Measurements from ENCODE around the gene CPNE4.

Gene CPNE4

GRCh38 chr3:131786386-131786785 is 248.4 kb downstream of the CPNE4 start:
- no peak for DNase-seq
- in situ Hi-C loops (cut with MboI; ENCODE audit: low pct_unique_long_range_greater_than_20kb, low sequenced_read_pairs): loop anchor here (25.0 kb wide), 1 partner anchor 226 kb away; no protein-coding TSS in a partner anchor

DNA sequence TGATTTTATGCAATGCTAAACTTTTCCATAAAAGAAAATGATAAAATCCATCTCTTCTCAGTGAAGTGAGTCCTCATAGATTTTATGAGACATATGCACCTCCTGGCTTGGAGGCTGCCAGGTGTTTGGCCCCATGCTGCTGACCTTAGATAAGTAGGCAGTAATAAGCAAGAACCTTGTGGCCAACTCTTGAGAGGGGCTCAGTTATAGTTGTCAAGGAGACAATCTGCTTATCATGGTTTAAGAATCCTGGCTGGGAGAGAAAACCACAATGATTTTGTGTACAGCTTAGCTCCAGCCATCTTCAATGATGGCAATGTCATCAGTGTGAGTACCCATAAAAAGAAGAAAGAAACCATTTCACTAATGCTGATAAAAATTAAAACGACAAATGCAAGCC is 252.1 kb downstream of the CPNE4 start:
- in situ Hi-C loops (cut with MboI; ENCODE audit: low pct_unique_long_range_greater_than_20kb, low sequenced_read_pairs): loop anchor here (25.0 kb wide), 1 partner anchor 230 kb away; no protein-coding TSS in a partner anchor
- no peak for DNase-seq

- in situ Hi-C loops (cut with MboI; ENCODE audit: low pct_unique_long_range_greater_than_20kb, low sequenced_read_pairs): loop anchor here (25.0 kb wide), 1 partner anchor 234 kb away; no protein-coding TSS in a partner anchor
- DNase-seq: no peak
These were observed 256.3 kb downstream of the CPNE4 start for GRCh38 chr3:131778526-131778925.

GRCh38 chr3:131775650-131776049 is 259.2 kb downstream of the CPNE4 start:
- DNase-seq: no peak
- in situ Hi-C loops (cut with MboI; ENCODE audit: low pct_unique_long_range_greater_than_20kb, low sequenced_read_pairs): loop anchor here (25.0 kb wide), 1 partner anchor 237 kb away; no protein-coding TSS in a partner anchor

DNA sequence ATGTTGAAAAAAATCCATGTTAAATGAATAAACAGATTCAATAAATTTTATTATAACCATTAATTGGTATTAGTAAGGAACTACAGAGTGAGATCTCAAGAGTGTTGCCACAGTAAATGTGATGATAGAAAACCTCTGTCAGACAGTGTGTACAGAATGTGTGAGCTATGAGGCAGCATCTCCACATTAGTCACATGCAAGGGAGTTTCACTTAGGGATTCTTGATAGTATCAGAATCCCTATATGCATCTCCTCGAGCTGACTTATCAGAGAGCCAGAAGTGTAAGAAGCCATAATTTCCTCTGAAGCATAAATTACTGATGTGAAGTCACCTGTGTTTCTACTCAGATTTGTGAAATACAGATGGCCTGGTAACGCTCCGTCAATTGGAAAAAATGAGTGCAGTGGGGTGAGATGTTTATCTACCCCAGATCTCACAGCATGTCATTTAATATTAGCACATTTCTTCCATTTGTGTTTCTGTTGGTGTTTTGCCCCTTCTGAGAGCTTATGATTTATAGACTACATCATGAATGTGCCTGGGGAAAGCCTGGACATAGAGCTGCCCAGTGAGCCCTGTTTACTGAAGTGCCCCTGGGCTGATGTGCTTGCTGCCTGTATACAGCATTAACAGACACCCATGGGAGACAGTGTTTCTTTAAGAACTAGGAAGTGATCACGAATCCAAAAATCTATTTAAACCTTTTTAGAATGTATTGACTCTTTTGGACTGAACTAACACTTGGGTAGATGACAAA is 262.4 kb downstream of the CPNE4 start:
- DNase-seq: no peak
- in situ Hi-C loops (cut with MboI; ENCODE audit: low pct_unique_long_range_greater_than_20kb, low sequenced_read_pairs): no loop called here

- in situ Hi-C loops (cut with MboI; ENCODE audit: low pct_unique_long_range_greater_than_20kb, low sequenced_read_pairs): no loop called here
- DNase-seq: no peak
These were observed 271.7 kb downstream of the CPNE4 start for GRCh38 chr3:131762981-131763564.

DNA sequence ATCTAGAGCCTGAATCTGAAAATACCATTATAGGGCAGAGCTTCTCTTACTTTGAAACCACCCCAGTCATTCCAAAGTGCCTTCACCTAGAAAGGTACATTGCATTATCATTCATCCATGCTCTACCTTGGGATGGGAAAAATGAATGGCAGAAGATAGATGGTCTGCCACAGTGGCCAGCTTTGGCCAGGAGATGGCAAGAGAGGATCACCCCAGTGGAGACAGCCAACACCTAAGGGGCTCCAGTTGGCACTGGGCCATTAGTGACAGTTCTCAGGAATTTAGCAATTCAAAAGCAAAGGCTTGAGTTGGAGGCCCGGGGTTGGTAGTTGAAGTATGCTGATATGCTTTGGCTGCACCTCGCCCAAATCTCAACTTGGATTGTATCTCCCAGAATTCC is 278.4 kb downstream of the CPNE4 start:
- no peak for DNase-seq
- in situ Hi-C loops (cut with MboI; ENCODE audit: low pct_unique_long_range_greater_than_20kb, low sequenced_read_pairs): no loop called here

- in situ Hi-C loops (cut with MboI; ENCODE audit: low pct_unique_long_range_greater_than_20kb, low sequenced_read_pairs): no loop called here
These were observed 279.4 kb downstream of the CPNE4 start for GRCh38 chr3:131755380-131755779.

DNA sequence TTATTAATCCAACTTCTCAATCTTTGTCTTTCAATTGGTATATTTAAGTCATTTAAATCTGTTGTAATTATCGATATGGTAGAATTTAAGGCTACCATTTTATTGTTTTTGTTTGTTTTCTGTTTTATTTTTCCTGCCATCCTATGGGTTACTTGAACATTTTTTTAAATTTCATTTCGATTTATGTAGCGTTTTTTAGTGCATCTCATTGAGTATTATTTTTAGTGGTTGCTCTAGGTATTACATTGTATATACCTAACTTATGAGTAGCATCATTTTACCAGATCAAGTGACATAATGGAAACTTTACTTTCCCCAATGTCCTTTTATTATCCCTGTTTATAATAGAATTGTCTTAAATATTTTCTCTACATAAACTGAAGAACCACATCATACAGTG is 284.6 kb downstream of the CPNE4 start:
- in situ Hi-C loops (cut with MboI; ENCODE audit: low pct_unique_long_range_greater_than_20kb, low sequenced_read_pairs): no loop called here
- DNase-seq: no peak

More at GRCh38 chr3:131755380-131755779, 279.4 kb downstream of the CPNE4 start:
- DNase-seq: no peak

- in situ Hi-C loops (cut with MboI; ENCODE audit: low pct_unique_long_range_greater_than_20kb, low sequenced_read_pairs): no loop called here
- DNase-seq: no peak
These were observed 285.0 kb downstream of the CPNE4 start for GRCh38 chr3:131749826-131750225.

GRCh38 chr3:131747466-131747865 is 287.3 kb downstream of the CPNE4 start:
- no peak for DNase-seq
- in situ Hi-C loops (cut with MboI; ENCODE audit: low pct_unique_long_range_greater_than_20kb, low sequenced_read_pairs): no loop called here

GRCh38 chr3:131744765-131745164 is 290.0 kb downstream of the CPNE4 start:
- in situ Hi-C loops (cut with MboI; ENCODE audit: low pct_unique_long_range_greater_than_20kb, low sequenced_read_pairs): no loop called here
- no peak for DNase-seq

GRCh38 chr3:131743126-131743525 is 291.7 kb downstream of the CPNE4 start:
- no peak for DNase-seq

GRCh38 chr3:131739211-131739610 is 295.6 kb downstream of the CPNE4 start:
- no peak for DNase-seq
- in situ Hi-C loops (cut with MboI; ENCODE audit: low pct_unique_long_range_greater_than_20kb, low sequenced_read_pairs): no loop called here

More at GRCh38 chr3:131743126-131743525, 291.7 kb downstream of the CPNE4 start:
- in situ Hi-C loops (cut with MboI; ENCODE audit: low pct_unique_long_range_greater_than_20kb, low sequenced_read_pairs): no loop called here

- in situ Hi-C loops (cut with MboI; ENCODE audit: low pct_unique_long_range_greater_than_20kb, low sequenced_read_pairs): no loop called here
- no peak for DNase-seq
These were observed 296.7 kb downstream of the CPNE4 start for GRCh38 chr3:131738095-131738494.

- DNase-seq: no peak
These were observed 299.3 kb downstream of the CPNE4 start for GRCh38 chr3:131735544-131735943.

DNA sequence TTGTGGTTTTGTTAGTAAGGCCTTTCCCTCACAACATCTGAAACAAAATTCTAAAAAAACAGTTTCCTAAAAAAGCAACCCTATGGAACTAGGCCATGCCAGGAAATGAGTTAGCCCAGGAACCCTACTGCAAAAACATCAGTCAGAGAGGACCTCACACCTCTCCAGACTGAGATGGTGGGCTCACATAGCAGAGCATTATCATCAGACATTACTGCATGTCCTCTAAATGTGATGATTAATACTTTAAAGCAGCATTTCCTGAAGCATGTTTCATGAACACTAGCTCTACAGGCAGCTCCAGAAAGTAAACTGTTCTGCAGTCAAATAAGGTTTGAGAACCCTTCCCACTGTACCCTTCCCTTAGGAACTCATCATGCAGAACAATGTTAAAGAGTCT is 299.7 kb downstream of the CPNE4 start:
- no peak for DNase-seq
- in situ Hi-C loops (cut with MboI; ENCODE audit: low pct_unique_long_range_greater_than_20kb, low sequenced_read_pairs): no loop called here

More at GRCh38 chr3:131735544-131735943, 299.3 kb downstream of the CPNE4 start:
- in situ Hi-C loops (cut with MboI; ENCODE audit: low pct_unique_long_range_greater_than_20kb, low sequenced_read_pairs): no loop called here

DNA sequence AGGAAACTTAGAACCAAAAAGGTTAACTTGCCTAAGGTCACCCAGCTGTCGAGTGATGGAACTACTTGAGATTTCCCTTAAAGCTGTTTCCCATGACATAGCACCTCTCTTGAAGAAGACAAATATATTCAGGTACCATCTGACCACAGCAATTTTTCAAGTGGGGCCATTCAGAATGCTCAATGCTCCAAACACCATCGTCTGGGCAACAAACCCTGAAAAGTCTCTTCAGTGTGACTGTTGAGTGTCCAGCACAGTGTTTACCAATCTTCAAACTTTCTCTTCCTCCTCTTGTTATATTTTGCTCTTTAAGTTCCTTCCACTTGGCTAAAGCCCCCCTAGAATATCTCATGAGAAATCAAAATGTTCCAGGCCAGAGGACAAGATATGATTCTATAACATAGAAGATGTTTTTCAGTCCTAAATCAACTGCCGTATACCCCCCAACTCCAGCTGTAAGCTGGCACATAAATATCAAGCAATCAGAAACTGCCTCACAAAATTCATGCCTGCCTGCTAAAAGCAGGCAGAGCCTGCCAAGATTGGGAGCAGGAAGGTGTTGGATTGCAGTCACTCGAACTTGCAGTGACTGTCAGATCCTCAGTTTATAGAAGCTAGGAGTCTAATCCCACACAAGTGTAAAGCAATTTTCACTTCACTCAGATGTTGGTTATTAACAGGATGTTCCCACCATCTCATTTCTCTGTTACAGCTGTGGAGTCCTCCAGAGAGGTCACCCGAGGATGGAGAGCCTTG is 301.6 kb downstream of the CPNE4 start:
- in situ Hi-C loops (cut with MboI; ENCODE audit: low pct_unique_long_range_greater_than_20kb, low sequenced_read_pairs): no loop called here

DNA sequence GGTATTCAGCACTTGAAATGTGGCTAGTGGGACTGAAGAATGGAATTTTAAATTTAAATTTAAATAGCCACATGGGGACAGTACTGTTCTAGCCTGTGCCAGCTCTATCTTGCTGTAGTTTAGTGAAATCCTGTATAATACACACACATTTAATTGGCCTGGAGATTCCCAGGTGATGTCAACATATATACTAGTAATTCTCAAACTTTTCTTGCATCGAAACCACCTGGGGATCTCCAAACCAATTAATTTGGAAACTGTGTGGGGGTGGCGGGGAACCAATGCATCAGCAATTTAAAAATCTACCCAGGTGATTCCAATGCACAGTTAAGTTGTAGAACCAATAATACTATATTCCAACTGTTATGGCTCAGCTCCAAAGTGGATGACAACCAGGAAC is 303.1 kb downstream of the CPNE4 start:
- in situ Hi-C loops (cut with MboI; ENCODE audit: low pct_unique_long_range_greater_than_20kb, low sequenced_read_pairs): no loop called here
- no peak for DNase-seq

More for the DNA sequence above, 301.6 kb downstream of the CPNE4 start:
- no peak for DNase-seq

- in situ Hi-C loops (cut with MboI; ENCODE audit: low pct_unique_long_range_greater_than_20kb, low sequenced_read_pairs): no loop called here
- no peak for DNase-seq
These were observed 304.2 kb downstream of the CPNE4 start for GRCh38 chr3:131730581-131730980.
